Gastroesophageal sphincter (tissue), 4 donors: ENCODE data around the gene DCBLD2. TPM values are rescaled to one million over a fixed set of nuclear protein-coding genes. Genes with fewer than 3 reads are reported as not detected.

ENCODE experiments used
- ATAC-seq: fragments of 150-250 bp; one replicate; pipeline ENCODE4 v1.9.1; 2016; ENCODE audit warnings: mild to moderate bottlenecking, moderate library complexity
- H3K27ac ChIP-seq, 4 donors: fragments of 200-600 bp; sonication (generic) in 3 of 4; 1 replicate in 3 of 4; 2 replicates in 1 of 4; pipeline ENCODE4 v1.5.1; 2016 to 2019
- H3K27me3 ChIP-seq: fragments of 200-600 bp; sonication (generic); one replicate; pipeline ENCODE4 v1.5.1; 2019
- H3K36me3 ChIP-seq, 2 donors: fragments of 200-600 bp; sonication (generic); one replicate each; pipeline ENCODE4 v1.5.1; 2019; ENCODE audit warnings: control low read depth in 1 of 2
- H3K4me1 ChIP-seq, 3 donors: fragments of 200-600 bp; sonication (generic); 1 replicate in 2 of 3; 2 replicates in 1 of 3; pipeline ENCODE4 v1.5.1; 2016 to 2019; ENCODE audit warnings: control low read depth in 2 of 3
- H3K4me3 ChIP-seq, 2 donors: fragments of 200-600 bp; sonication (generic); one replicate each; pipeline ENCODE4 v1.5.1; 2019; ENCODE audit warnings: mild to moderate bottlenecking in 1 of 2, moderate library complexity in 1 of 2
- H3K9me3 ChIP-seq, 3 donors: fragments of 200-600 bp; sonication (generic); one replicate each; pipeline ENCODE4 v1.5.1; 2017 to 2019; ENCODE audit warnings: control low read depth in 2 of 3
- EP300 ChIP-seq: sonication (generic); formaldehyde crosslinking; IDR thresholded peaks from one replicate; pipeline ENCODE4 v1.6.1; 2017; ENCODE audit warnings: antibody characterized with exemption, mild to moderate bottlenecking
- POLR2A ChIP-seq, 2 donors: fragments of 450-650 bp; IDR thresholded peaks; one replicate each; pipeline ENCODE4 v1.6.1; 2017; ENCODE audit warnings: antibody characterized with exemption in 2 of 2, mild to moderate bottlenecking in 2 of 2, moderate library complexity in 1 of 2
- POLR2AphosphoS5 ChIP-seq: sonication (generic); formaldehyde crosslinking; IDR thresholded peaks from one replicate; pipeline ENCODE4 v1.6.1; 2017; ENCODE audit warnings: antibody characterized with exemption
- WGBS, 2 donors: methylation state at CpG; one replicate each; pipeline ENCODE4 v1.1.5; 2018; ENCODE audit warnings: low coverage in 1 of 2; 5-methylcytosine and 5-hydroxymethylcytosine counted together
- total RNA-seq, 4 donors: library from RNA; depleted of rRNA; stranded (reverse); fragments of >200 nt; gene quantifications; one replicate each; pipeline ENCODE4 v1.1.0, GENCODE V29; 2016
- TF ChIP-seq, protein P1 (sequence below), 4 experiments: fragments of 200-600 bp in 2 of 4; fragments of 450-650 bp in 2 of 4; sonication (generic) in 1 of 4; IDR thresholded peaks; one replicate each; pipeline ENCODE4 v1.5.1; 2017 to 2019; ENCODE audit warnings: antibody characterized with exemption in 4 of 4, mild to moderate bottlenecking in 2 of 4, moderate library complexity in 2 of 4

DCBLD2 gene
- total RNA-seq, 4 donors from 2014 or later = 45.3 to 58.8 (median 52.4) TPM

DNA sequence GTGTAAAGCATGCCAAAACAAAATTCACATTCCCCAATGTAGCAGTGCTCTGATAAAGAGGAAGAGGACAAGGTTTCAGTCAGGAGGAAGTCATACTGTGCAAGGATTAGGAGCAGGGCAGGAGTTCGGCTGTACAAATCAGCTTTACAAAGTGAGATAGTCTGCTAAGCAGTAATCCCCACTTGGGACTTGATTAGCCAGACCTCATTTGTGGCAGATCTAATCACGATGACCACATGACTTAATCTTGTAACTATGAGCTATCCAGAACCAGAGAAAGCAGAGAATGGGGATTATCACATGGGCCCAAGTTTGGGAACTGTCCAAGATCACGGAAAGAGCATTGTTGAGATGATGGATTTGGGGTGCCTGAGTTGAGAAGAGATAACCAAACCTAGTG is 7.8 kb downstream of the DCBLD2 start:
- peaks cover 6 to 40% (median 22%) of the 10 kb centered on the region in 3 donors for H3K4me1 ChIP-seq

DNA sequence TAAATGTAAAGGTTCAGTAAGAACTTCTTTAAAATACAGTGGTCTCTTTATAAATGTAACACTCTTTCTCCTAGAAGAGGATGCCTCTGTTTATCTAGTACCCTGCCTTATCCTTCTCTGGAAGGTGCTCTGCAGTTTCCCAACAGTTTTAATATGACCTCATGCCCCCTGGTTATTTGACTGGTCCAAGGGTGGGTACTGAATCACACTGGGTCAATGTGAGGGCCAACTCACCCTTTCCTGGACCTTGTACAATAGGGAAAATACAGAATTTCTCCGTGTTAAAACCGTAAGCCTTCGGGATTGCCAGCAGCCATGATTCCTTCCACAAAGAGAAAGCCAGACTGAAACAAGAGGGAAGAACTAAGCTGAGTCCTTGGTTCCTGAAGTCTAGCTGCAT is 9.2 kb downstream of the DCBLD2 start:
- no peaks in the 10 kb centered on the region for H3K36me3 ChIP-seq
- no peak for TF ChIP-seq POLR2AphosphoS5
- no peak for TF ChIP-seq POLR2A (IDR thresholded peaks at IDR 0.05)
- TF ChIP-seq, protein P1, sequence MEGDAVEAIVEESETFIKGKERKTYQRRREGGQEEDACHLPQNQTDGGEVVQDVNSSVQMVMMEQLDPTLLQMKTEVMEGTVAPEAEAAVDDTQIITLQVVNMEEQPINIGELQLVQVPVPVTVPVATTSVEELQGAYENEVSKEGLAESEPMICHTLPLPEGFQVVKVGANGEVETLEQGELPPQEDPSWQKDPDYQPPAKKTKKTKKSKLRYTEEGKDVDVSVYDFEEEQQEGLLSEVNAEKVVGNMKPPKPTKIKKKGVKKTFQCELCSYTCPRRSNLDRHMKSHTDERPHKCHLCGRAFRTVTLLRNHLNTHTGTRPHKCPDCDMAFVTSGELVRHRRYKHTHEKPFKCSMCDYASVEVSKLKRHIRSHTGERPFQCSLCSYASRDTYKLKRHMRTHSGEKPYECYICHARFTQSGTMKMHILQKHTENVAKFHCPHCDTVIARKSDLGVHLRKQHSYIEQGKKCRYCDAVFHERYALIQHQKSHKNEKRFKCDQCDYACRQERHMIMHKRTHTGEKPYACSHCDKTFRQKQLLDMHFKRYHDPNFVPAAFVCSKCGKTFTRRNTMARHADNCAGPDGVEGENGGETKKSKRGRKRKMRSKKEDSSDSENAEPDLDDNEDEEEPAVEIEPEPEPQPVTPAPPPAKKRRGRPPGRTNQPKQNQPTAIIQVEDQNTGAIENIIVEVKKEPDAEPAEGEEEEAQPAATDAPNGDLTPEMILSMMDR (IDR thresholded peaks at IDR 0.05) = no peak
- no peak for TF ChIP-seq EP300
- H3K4me3 ChIP-seq = no peak overlapping the region
- no peaks in the 10 kb centered on the region for H3K27me3 ChIP-seq
- WGBS, 2 donors = 89 to 96% methylated on average over 3 of the region's 3 CpGs
- H3K27ac ChIP-seq = no peak overlapping the region
- no peak for ATAC-seq
- no peaks in the 10 kb centered on the region for H3K9me3 ChIP-seq
- H3K4me1 ChIP-seq = peaks cover 6 to 39% (median 22%) of the 10 kb centered on the region in 3 donors

More for the DNA sequence above, 7.8 kb downstream of the DCBLD2 start:
- WGBS, 2 donors = 30 to 48% methylated on average over 3 of the region's 3 CpGs
- H3K27me3 ChIP-seq = no peaks in the 10 kb centered on the region
- ATAC-seq = no peak
- TF ChIP-seq EP300 (no peak), POLR2A (IDR thresholded peaks at IDR 0.05) (no peak), POLR2AphosphoS5 (no peak)
- TF ChIP-seq, protein P1 (IDR thresholded peaks at IDR 0.05) = no peak
- H3K9me3 ChIP-seq = no peaks in the 10 kb centered on the region
- no peak overlapping the region for H3K4me3 ChIP-seq
- no peak overlapping the region for H3K27ac ChIP-seq
- H3K36me3 ChIP-seq = no peaks in the 10 kb centered on the region

DNA sequence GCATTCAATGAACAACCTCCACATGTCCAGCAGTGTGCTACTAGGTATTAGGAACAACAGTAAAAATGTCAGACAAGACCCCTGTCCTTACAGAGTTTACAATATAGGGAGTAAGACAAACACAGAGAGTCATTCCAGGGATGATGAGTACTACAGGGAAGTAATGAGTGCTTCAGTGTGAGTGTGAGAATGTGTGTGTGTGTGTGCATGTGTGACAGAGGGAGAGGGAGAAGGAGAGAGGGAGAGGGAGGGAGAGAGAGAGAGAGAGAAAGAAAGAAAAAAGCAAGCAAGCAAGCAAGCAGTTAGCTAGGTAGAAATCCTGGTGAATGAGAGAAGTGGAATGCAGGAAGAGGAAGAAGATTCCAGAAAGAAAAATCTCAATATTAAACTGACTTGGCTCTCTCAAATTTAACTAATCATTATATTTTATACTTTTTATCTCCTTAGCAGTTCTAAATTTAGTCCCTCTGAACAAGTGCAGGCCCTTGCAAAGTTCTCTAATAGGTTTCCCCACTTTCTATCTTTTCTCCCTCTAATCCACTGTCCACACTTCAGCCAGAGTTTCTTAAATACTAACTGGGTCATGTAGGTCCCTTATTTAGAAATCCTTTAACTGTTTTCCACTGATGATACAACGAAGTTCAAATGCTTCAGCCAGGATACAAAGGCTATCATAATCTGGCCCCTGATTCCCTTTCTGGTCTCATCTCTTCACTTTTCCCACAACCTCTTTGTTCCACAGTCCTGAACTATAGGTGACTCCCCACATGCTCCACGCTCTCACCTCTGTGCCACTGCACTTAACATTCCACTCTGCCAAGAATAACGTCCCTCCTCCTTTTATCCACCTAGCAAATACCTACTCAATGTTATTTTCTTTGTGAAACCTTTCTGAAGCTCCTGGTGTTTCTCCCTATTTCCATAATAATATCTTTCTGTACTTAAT is 10.3 kb downstream of the DCBLD2 start:
- Histone ChIP-seq H3K4me3 (no peak overlapping the region), H3K27ac (no peak overlapping the region), H3K27me3 (no peaks in the 10 kb centered on the region), H3K9me3 (no peaks in the 10 kb centered on the region), H3K4me1 (peaks cover 8 to 48% (median 22%) of the 10 kb centered on the region in 3 donors), H3K36me3 (no peaks in the 10 kb centered on the region)
- 39 to 40% methylated on average over 3 of the region's 3 CpGs for WGBS, 2 donors
- no peak for ATAC-seq
- TF ChIP-seq EP300 = no peak
- TF ChIP-seq, protein P1 (IDR thresholded peaks at IDR 0.05) = no peak
- no peak for TF ChIP-seq POLR2A (IDR thresholded peaks at IDR 0.05)

DNA sequence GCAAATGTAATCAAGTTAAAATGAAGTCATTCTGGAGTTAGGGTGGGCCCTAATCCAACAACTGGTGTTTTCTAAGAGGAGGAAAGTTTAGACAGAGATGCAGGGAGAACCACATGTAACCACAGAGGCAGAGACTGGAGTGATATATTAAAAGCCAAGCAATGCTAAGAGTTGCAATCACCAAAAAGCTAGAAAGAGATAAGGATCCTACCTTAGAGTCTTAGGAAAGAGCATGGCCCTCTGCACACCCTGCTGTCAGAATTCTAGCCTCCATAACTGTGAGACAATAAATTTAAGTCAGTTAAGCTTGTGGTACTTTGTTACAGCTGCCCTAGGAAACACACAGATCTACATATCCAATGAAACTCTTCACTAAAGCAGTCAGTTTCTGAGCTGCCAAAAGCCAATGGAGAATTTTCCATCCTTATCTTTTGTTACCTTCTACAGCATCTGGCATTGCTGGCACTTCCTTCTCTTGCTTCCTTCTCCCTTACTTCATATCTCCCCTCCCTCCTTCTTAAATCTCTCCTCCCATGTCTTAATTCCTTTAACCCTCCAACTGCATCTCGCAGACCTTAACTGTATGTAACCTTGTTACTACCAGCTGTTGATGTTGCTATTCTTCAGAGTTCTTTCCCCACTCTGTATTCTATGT is 11.2 kb downstream of the DCBLD2 start:
- H3K27ac ChIP-seq = no peak overlapping the region
- no peaks in the 10 kb centered on the region for H3K9me3 ChIP-seq
- H3K4me1 ChIP-seq = peaks cover 11 to 58% (median 31%) of the 10 kb centered on the region in 3 donors
- WGBS, 2 donors = 88 to 100% methylated on average over 1 of the region's 1 CpG
- TF ChIP-seq, protein P1 (IDR thresholded peaks at IDR 0.05) = no peak
- TF ChIP-seq EP300 = no peak
- no peak for TF ChIP-seq POLR2A (IDR thresholded peaks at IDR 0.05)
- no peak for TF ChIP-seq POLR2AphosphoS5
- ATAC-seq = no peak
- H3K4me3 ChIP-seq = no peak overlapping the region
- H3K36me3 ChIP-seq = no peaks in the 10 kb centered on the region
- H3K27me3 ChIP-seq = no peaks in the 10 kb centered on the region
